GM18873 (cell line): ENCODE data around the gene FOXP1.

Experiments
- ATAC-seq: cut with Tn5 transposase; IDR thresholded peaks from one replicate; pipeline ENCODE4 v1.9.1; 2021; ENCODE audit warnings: mild to moderate bottlenecking, moderate library complexity, moderate number of reproducible peaks; ENCODE audit not compliant: unreplicated experiment, low FRiP score

Gene FOXP1

GRCh38 chr3:71144525-71145253, 438.8 kb downstream of the FOXP1 start:
- no peak for ATAC-seq

GRCh38 chr3:71143493-71143892, 440.0 kb downstream of the FOXP1 start:
- ATAC-seq, result no peak

GRCh38 chr3:71142441-71143161, 440.9 kb downstream of the FOXP1 start:
- ATAC-seq, result no peak

- no peak for ATAC-seq
Measured at GRCh38 chr3:71140477-71140876, 443.1 kb downstream of the FOXP1 start.

GRCh38 chr3:71139496-71139895, 444.0 kb downstream of the FOXP1 start:
- ATAC-seq, result no peak

DNA sequence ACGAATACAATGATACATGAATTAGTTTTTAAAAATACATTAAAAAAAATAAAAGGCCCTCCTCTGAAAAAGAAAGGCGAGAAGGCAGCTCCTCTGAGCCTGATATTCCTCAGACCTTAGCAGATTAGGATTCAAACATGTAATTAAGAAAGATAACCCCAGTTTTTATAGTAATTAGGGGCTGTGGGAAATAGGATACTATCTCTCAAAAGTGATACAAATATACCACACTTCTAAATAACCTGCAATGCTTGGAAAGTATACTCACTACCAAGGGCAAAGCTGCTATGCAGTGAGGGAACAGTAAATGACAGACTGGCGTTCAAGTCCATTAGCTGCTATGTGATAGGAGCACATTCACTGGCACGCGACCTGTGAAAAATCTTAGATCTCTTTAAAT, 445.1 kb downstream of the FOXP1 start:
- no peak for ATAC-seq

GRCh38 chr3:71136276-71136675, 447.3 kb downstream of the FOXP1 start:
- no peak for ATAC-seq

GRCh38 chr3:71135373-71136088, 448.0 kb downstream of the FOXP1 start:
- ATAC-seq, result no peak

- ATAC-seq, result no peak
Measured at GRCh38 chr3:71134521-71134920, 449.0 kb downstream of the FOXP1 start.

- no peak for ATAC-seq
Measured at GRCh38 chr3:71133865-71134264, 449.7 kb downstream of the FOXP1 start.

DNA sequence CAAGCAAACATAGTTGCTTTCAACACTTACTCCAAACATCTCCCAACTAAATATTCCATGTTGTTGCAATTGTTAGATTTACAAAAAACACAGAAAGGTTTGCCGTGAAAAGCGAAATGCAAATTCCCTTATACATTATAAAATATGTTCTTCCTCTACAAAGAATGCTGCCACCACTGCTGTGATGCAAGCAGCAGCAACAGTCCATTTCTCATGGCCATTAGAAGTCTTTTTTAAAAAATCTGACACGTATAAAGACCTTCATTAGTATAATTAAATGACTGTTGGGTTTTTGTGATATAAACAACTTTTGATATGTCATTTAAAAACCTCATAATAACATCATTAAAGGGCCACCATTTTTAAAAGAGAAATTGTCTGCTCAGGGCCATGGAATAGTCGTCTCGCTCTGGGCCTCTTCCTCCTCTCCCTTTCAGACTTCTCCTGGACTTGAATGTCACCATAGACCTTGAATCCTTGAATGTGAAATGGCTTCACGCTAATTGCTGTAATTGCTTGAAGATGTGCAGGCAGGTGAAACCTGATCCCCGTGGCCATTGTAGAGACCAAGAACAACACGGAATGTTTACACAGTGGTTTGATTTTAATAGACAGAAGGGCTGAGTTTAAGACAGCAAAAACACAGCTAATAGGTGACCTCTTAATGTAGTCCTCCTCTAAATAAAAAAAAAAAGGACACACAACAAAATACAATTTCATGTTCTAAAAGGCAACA, 450.4 kb downstream of the FOXP1 start:
- no peak for ATAC-seq

GRCh38 chr3:71131375-71132314, 451.9 kb downstream of the FOXP1 start:
- ATAC-seq, result no peak

DNA sequence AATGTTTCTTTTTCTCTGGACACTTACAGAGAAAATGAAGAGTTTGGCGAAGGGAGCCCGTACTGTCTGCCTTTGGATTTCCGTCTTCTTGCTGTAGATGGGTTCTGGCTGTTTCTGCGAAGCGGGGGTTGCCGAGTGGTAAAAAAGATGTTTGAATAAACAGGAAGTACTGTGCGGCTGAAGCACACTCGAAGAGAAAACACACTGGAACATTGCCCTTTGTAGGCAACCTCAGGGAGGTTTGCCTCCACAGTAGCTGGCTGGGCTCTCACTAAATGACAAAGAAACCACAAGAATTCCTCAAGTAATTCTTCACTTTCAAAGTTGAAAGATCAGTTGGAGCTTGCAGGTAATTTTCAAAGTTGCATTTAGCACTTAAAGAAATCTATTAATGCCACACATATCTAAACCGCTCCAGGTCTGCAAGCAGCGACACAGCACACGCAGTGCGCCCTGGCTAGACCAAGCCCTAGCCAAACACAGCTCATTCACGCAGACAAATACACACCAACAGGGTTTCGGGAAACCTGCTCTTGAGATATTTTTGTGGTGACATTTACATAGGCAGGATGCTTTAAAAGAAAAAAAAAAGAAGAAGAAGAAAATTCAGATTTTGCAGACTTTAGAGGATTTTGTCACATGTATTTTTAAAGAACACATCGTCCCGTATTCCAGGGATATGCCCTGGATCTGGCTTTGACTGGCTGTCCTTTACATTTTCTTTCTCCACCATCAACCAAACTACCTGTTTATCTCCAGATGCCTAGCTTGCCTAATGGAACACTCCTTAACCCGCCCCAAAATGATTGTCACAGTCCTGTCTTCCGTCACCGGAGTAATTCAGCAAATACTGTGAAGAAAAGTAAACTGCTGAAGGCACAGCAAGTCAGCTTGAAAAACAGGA, 452.8 kb downstream of the FOXP1 start:
- ATAC-seq, result peak; percentile 85

DNA sequence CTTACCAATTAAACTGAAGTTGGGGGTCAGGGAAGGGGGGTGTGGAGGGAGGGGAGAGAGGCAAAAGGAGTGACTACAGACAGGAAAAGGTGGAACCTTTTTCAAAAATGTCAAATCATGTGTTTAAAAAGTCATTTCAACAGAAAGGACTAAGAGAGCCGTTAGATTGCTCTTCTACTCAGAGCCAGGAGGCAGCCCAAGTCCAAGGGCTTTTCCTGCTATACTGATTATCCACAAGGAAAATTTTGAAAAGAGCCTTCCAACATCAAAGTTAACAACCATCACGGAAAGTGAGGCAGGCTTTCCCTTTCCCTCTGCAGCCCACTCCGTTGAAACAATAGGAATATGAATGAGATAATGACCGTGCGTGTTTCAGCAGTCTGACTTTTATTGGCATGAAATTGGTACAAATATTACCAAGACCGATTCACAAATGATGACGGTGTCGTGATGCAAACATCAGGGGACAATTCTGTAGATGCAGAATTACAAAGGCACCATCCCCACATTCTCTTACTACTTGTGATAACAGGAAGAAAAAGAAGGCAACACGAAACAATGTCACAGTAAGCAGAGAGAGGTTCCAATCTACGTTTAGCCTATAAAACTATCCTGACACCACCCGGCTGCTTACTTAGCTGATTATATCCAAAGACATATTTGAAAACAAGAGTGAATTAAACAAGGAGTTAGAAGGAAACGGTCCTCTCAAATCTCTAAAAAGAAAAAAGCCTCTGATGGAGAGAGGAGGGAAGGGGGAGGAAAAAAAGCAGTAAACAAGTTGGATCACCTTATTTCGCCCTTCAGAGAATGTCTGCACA, 453.7 kb downstream of the FOXP1 start:
- no peak for ATAC-seq

DNA sequence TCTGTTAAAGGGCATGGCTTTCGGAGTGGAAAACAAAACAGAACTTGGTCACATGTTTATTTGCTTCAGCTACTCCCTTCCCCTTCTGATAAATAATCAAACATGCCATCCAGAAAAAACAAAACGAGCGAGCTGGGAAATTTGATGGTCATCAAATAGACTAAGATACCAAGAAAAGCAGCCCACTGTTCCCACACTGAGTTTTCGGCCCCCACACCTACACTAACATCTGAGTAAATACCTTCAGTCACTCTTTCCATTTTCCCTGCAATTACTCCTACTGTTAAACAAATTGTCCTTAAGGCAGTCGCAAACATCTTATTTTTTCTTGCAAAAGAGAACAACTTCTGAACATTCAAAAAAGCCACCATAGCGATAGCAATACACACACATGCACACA, 454.6 kb downstream of the FOXP1 start:
- no peak for ATAC-seq

GRCh38 chr3:71127844-71128243, 455.7 kb downstream of the FOXP1 start:
- ATAC-seq, result no peak

DNA sequence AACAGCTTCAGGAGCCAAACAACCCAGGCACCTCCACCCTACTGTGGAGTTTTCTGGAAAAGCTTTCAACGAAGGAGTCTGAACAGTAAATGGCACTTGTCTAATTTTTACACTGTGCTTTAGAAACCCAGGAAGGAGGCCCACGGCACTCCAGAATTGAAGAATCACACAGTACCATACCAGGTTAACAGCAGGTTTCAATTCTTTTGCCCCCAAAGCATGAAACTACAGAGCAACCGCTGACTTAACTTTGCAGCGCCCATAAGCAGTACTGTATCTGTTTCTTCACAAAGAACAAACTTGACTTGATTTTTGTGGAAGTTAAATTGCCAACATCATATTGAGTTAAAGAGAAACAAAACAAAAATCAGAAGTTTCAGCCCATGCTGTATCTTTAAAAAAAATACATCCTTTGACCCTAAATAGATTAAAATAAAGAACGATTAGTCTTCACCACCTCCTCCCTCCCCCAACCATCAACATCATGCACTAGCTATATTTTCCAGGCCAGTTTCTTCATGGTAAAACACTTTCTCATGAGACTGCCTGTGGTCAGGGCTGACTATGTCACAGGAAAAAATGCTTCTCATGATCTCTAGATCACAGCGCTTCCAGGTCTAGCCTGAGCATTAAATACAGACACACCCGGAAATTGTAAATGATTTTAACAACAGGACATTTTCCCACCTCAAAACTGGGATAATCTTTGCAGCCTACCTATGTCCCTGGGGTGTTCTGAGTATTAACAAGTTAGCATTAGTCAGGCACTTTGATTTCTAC, 456.3 kb downstream of the FOXP1 start:
- no peak for ATAC-seq
